ENCODE results near the gene RHOJ. TPM values are rescaled to one million over a fixed set of nuclear protein-coding genes. Genes with fewer than 3 reads are reported as not detected.

RHOJ gene
- total and polyA plus RNA-seq, 2 of the 13 experiments (the other 11 are each of a cell fraction or from before 2014, with no cell fraction given) = 0.22 to 1.3 TPM

DNA sequence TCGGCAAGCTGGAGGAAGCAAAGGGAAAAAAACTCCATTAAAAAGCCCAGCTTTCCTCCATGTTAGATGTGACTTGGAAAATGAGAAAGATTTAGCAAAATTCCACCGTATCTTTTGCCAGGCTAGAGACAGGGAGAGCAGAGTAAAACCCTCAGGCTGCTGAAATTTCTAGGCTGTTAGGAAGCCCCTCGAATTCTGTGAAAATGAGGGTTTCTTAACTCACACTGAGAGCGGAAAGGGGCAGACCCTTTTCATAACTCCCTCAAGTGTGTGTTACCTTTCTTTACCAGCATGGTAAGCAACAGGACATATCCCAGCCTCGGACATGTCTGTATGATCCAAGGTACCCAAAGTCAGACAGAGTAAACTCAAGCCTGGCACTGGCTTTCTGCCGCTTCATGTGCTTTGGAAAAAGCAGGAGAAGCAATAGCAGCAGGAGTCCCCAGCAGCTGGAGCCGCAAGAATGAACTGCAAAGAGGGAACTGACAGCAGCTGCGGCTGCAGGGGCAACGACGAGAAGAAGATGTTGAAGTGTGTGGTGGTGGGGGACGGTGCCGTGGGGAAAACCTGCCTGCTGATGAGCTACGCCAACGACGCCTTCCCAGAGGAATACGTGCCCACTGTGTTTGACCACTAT lies at the start of gene RHOJ (continued):
- no peak for TF ChIP-seq ZNF326 (CRISPR knock-in tag; IDR thresholded peaks at IDR 0.05; ENCODE audit: borderline replicate concordance)
- no peak for TF ChIP-seq MIER3 (CRISPR knock-in tag; IDR thresholded peaks at IDR 0.05; ENCODE audit: borderline replicate concordance)
- TF ChIP-seq MEIS2 (CRISPR knock-in tag; IDR thresholded peaks at IDR 0.05) = no peak
- TF ChIP-seq NONO (IDR thresholded peaks at IDR 0.05) = no peak
- no peak for TF ChIP-seq NONO (CRISPR knock-in tag; conservative IDR thresholded peaks at IDR 0.05)
- no peak for TF ChIP-seq KDM2A (CRISPR knock-in tag; IDR thresholded peaks at IDR 0.05; ENCODE audit: borderline replicate concordance, low read depth)
- peak; percentile 14; the same call in 1 of the 2 replicates for TF ChIP-seq IRF2 (CRISPR knock-in tag; IDR thresholded peaks at IDR 0.05)
- no peak for TF ChIP-seq ZIK1 (CRISPR knock-in tag; IDR thresholded peaks at IDR 0.05; ENCODE audit: borderline replicate concordance, low read depth)
- no peak for TF ChIP-seq NPAS2 (CRISPR knock-in tag; IDR thresholded peaks at IDR 0.05; ENCODE audit: borderline replicate concordance)
- no peak for TF ChIP-seq MXI1 (IDR thresholded peaks at IDR 0.05; ENCODE audit: borderline replicate concordance, low read depth, low read length)
- 0 out of 2 replicates have a peak, but pooled peaks have one; percentile 0 for TF ChIP-seq HDAC1 (CRISPR knock-in tag; IDR thresholded peaks at IDR 0.05)
- 0 out of 2 replicates have a peak, but pooled peaks have one; percentile 2 for TF ChIP-seq ZNF687 (CRISPR knock-in tag; IDR thresholded peaks at IDR 0.05)
- no peak for TF ChIP-seq STAT6 (CRISPR knock-in tag; IDR thresholded peaks at IDR 0.05; ENCODE audit: borderline replicate concordance)
- TF ChIP-seq CREB1 (IDR thresholded peaks at IDR 0.05) = no peak
- peak; percentile 4; the same call in 1 of the 2 replicates for TF ChIP-seq CREB1 (CRISPR knock-in tag; IDR thresholded peaks at IDR 0.05)
- no peak for TF ChIP-seq NR3C1 (CRISPR knock-in tag; IDR thresholded peaks at IDR 0.05)
- TF ChIP-seq ZNF580 (CRISPR knock-in tag; IDR thresholded peaks at IDR 0.05; ENCODE audit: borderline replicate concordance, low read depth) = 0 out of 2 replicates have a peak, but pooled peaks have one; percentile 0
- no peak for TF ChIP-seq ZNF550 (CRISPR knock-in tag; IDR thresholded peaks at IDR 0.05; ENCODE audit: borderline replicate concordance)
- no peak for TF ChIP-seq ZFP62 (CRISPR knock-in tag; IDR thresholded peaks at IDR 0.05)
- TF ChIP-seq ZNF251 (CRISPR knock-in tag; IDR thresholded peaks at IDR 0.05) = no peak
- TF ChIP-seq HMG20A (CRISPR knock-in tag; IDR thresholded peaks at IDR 0.05; ENCODE audit: borderline replicate concordance) = no peak
- TF ChIP-seq ZBTB21 (CRISPR knock-in tag; IDR thresholded peaks at IDR 0.05) = no peak
